SK-N-SH (cell line): ENCODE data around the gene CHRNE. TPM values are rescaled to one million over a fixed set of nuclear protein-coding genes. Genes with fewer than 3 reads are reported as not detected.

ENCODE experiments used
- CTCF ChIA-PET: fragments of 300-600, 350-600 bp; formaldehyde crosslinking; extraction: SDS; loops from one replicate; lab custom pipeline; 2021; lab: Yijun Ruan, JAX
- POLR2A ChIA-PET: fragments of 350-600 bp; sonication (Branson Sonifier 250); formaldehyde crosslinking; extraction: SDS; loops from one replicate; lab custom pipeline; 2020; ENCODE audit warnings: antibody characterized with exemption, inconsistent platforms; lab: Yijun Ruan, JAX
- DNase-seq: peaks from one replicate; pipeline ENCODE4 v3.0.0; 2012
- H2AFZ ChIP-seq: fragments of 200-600 bp; sonication (generic); 2 replicates; pipeline ENCODE4 v1.8.1; 2016; ENCODE audit warnings: antibody characterized with exemption, mild to moderate bottlenecking, low read depth
- H3F3A ChIP-seq: fragments of 200-600 bp; sonication (generic); replicated peaks from 2 replicates; pipeline ENCODE3; 2016; ENCODE audit warnings: antibody characterized with exemption, mild to moderate bottlenecking; ENCODE audit not compliant: insufficient read depth
- H3K27ac ChIP-seq, 2 experiments: fragments of 200-500 bp in 1 of 2; fragments of 200-600 bp in 1 of 2; sonication (Bioruptor generic) in 1 of 2; sonication (generic), shearing (Covaris generic) in 1 of 2; 2 replicates each; pipeline versions ENCODE4 v1.5.1 to v1.6.1; 2014 to 2016; ENCODE audit warnings: low read depth in 2 of 2, inconsistent platforms in 1 of 2, low read length in 1 of 2, mild to moderate bottlenecking in 1 of 2, mixed read lengths in 1 of 2
- H3K27me3 ChIP-seq: fragments of 200-600 bp; sonication (generic), shearing (Covaris generic); 2 replicates; pipeline ENCODE4 v1.6.1; 2016; ENCODE audit warnings: mixed run types; ENCODE audit not compliant: insufficient read depth
- H3K36me3 ChIP-seq, 2 experiments: fragments of 200-500 bp in 1 of 2; fragments of 200-600 bp in 1 of 2; sonication (Bioruptor generic) in 1 of 2; sonication (generic) in 1 of 2; replicated peaks in 1 of 2; 2 replicates each; pipeline versions ENCODE3 to v1.5.1; 2014 to 2016; ENCODE audit warnings: low read length in 1 of 2, mild to moderate bottlenecking in 1 of 2; ENCODE audit not compliant: insufficient read depth in 2 of 2, control insufficient read depth in 1 of 2
- H3K4me1 ChIP-seq, 2 experiments: fragments of 200-500 bp in 1 of 2; fragments of 200-600 bp in 1 of 2; sonication (Bioruptor generic) in 1 of 2; sonication (generic), shearing (Covaris generic) in 1 of 2; 2 replicates each; pipeline versions ENCODE4 v1.5.1 to v1.6.1; 2014 to 2016; ENCODE audit warnings: low read depth in 1 of 2, low read length in 1 of 2, mixed run types in 1 of 2; ENCODE audit not compliant: insufficient read depth in 2 of 2, control insufficient read depth in 1 of 2
- H3K4me2 ChIP-seq: fragments of 200-600 bp; sonication (generic), shearing (Covaris generic); 2 replicates; pipeline ENCODE4 v1.6.1; 2017; ENCODE audit warnings: mixed run types
- H3K4me3 ChIP-seq, 2 experiments: fragments of 200-500 bp in 1 of 2; fragments of 200-600 bp in 1 of 2; sonication (Bioruptor generic) in 1 of 2; sonication (generic), shearing (Covaris generic) in 1 of 2; 2 replicates each; pipeline versions ENCODE4 v1.5.1 to v1.8.1; 2014 to 2016; ENCODE audit warnings: low read depth in 2 of 2, inconsistent platforms in 1 of 2, low read length in 1 of 2, mild to moderate bottlenecking in 1 of 2, mixed read lengths in 1 of 2, moderate library complexity in 1 of 2
- H3K79me2 ChIP-seq: fragments of 200-600 bp; sonication (generic); 2 replicates; pipeline ENCODE4 v1.8.1; 2017; ENCODE audit warnings: mild to moderate bottlenecking; ENCODE audit not compliant: insufficient read depth
- H3K9ac ChIP-seq: fragments of 200-600 bp; sonication (generic); 2 replicates; pipeline ENCODE4 v1.6.1; 2017; ENCODE audit warnings: mixed run types
- H3K9me2 ChIP-seq: fragments of 200-600 bp; sonication (generic); 2 replicates; pipeline ENCODE4 v1.6.1; 2017; ENCODE audit warnings: mixed run types
- H3K9me3 ChIP-seq: fragments of 200-600 bp; sonication (generic); 2 replicates; pipeline ENCODE4 v1.6.1; 2017; ENCODE audit warnings: mixed run types, mild to moderate bottlenecking, moderate library complexity
- H4K20me1 ChIP-seq: fragments of 200-600 bp; sonication (generic); 2 replicates; pipeline ENCODE4 v1.6.1; 2017; ENCODE audit warnings: mild to moderate bottlenecking, mixed run types; ENCODE audit not compliant: insufficient read depth
- EZH2phosphoT487 ChIP-seq: fragments of 200-600 bp; sonication (generic); IDR thresholded peaks from 2 replicates; pipeline ENCODE4 v1.6.1; 2017; ENCODE audit warnings: low read depth, mixed run types, mild to moderate bottlenecking, antibody characterized with exemption, moderate library complexity, borderline replicate concordance
- FOSL2 ChIP-seq: IDR thresholded peaks from 2 replicates; pipeline ENCODE4 v1.4.0; 2012; ENCODE audit warnings: low read depth, mild to moderate bottlenecking, moderate library complexity, borderline replicate concordance
- FOXJ3 ChIP-seq: sonication (generic); formaldehyde crosslinking; IDR thresholded peaks from 2 replicates; pipeline ENCODE4 v1.5.1; 2020; ENCODE audit warnings: mild to moderate bottlenecking, missing genetic modification reagents
- FOXM1 ChIP-seq: IDR thresholded peaks from 2 replicates; pipeline ENCODE4 v1.4.0; 2012; ENCODE audit warnings: low read depth, mild to moderate bottlenecking
- GATA2 ChIP-seq: sonication (generic); formaldehyde crosslinking; IDR thresholded peaks from 2 replicates; pipeline ENCODE4 v1.5.0; 2020; ENCODE audit warnings: mild to moderate bottlenecking, missing genetic modification reagents
- JUND ChIP-seq: IDR thresholded peaks from 2 replicates; pipeline ENCODE4 v1.4.0; 2012
- NFIC ChIP-seq: IDR thresholded peaks from 2 replicates; pipeline ENCODE4 v1.4.0; 2012; ENCODE audit warnings: borderline replicate concordance
- RAD21 ChIP-seq: IDR thresholded peaks from 2 replicates; pipeline ENCODE4 v1.6.1; 2012; ENCODE audit warnings: mild to moderate bottlenecking, low read length
- RCOR1 ChIP-seq: fragments of 150-350 bp; IDR thresholded peaks from 2 replicates; pipeline ENCODE4 v1.6.1; 2017; ENCODE audit warnings: antibody characterized with exemption, low read length
- RFX5 ChIP-seq: IDR thresholded peaks from 2 replicates; pipeline ENCODE4 v1.6.1; 2012; ENCODE audit warnings: mild to moderate bottlenecking, improper control_type of control experiment, low read length
- SIN3A ChIP-seq: IDR thresholded peaks from 2 replicates; pipeline ENCODE4 v1.6.1; 2012; ENCODE audit warnings: low read depth, mild to moderate bottlenecking, low read length, moderate library complexity, borderline replicate concordance
- WGBS: methylation state at CpG from one replicate; pipeline ENCODE4 v1.1.6; 2017; ENCODE audit warnings: low lambda C conversion rate; 5-methylcytosine and 5-hydroxymethylcytosine counted together
- polyA plus RNA-seq, 3 experiments: library from polyadenylated mRNA; depleted of rRNA; stranded (reverse); fragments of >200 nt; gene quantifications; 2 replicates each; pipeline ENCODE4 v1.2.3, GENCODE V29; 2012
- TF ChIP-seq, protein P1 (sequence below): IDR thresholded peaks from 2 replicates; pipeline ENCODE4 v1.4.0; 2012; ENCODE audit warnings: low read depth, borderline replicate concordance
- TF ChIP-seq, protein P2 (sequence below): IDR thresholded peaks from 2 replicates; pipeline ENCODE4 v1.6.1; 2012; ENCODE audit warnings: mild to moderate bottlenecking, low read depth, low read length, moderate library complexity
- TF ChIP-seq, protein P3 (sequence below): fragments of 150-350 bp; IDR thresholded peaks from 2 replicates; pipeline ENCODE4 v1.6.1; 2017; ENCODE audit warnings: antibody characterized with exemption, low read length, low read depth, borderline replicate concordance

Gene CHRNE
- polyA plus RNA-seq, 1 of the 3 experiments (the other 2 are of a cell fraction) = 0.71 TPM

DNA sequence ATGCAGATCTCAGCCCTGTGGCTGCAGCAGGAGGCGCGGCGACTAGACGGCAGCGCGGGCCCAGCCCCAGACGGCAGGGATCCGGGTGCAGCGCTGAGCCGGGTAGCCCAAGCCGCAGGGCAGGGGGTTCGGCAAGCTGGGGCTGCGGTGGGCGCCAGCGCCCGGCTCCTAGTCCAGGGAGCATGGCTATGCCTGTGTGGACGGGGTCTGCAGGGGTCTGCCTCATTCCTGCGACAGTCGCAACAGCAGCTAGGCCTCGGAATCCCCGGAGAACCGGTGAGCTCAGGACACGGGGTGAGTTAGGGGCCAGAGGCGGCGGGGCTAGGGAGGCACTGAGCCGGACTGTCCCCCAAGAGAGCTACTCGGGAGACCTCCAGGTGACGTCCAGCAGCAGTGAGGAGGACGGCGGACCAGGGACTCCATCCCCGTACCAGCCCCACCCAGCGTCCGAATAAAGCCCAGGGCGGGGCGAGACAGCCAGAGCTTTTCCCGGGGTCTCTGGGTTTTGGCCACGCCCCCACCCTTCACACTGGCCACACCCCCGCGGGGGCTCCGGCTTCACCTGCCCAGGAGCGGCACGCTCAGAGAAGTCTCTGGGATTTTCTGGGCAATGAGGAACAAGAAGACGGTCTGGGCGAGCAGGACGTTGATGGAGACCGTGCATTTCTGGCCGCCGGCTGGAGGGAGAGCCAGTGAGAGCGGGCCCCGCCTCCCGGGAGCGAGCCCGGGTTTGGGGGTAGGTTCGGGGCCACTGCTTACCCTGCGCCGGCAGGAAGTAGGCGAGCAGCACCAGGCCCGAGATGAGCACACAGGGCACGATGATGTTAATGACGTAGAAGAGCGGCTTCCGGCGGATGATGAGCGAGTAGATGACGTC, 2.4 kb downstream of the CHRNE start:
- H4K20me1 ChIP-seq = no peaks in the 10 kb centered on the region
- POLR2A ChIA-PET = no interaction called here
- H2AFZ ChIP-seq = no peak overlapping the region
- TF ChIP-seq RCOR1 (no peak), RFX5 (no peak), JUND (no peak), NFIC (no peak), FOSL2 (no peak), FOXJ3 (CRISPR knock-in tag) (no peak)
- H3K9me3 ChIP-seq = no peaks in the 10 kb centered on the region
- no peaks in the 10 kb centered on the region for H3K79me2 ChIP-seq
- no peaks in the 10 kb centered on the region for H3F3A ChIP-seq
- H3K4me3 ChIP-seq = no peak overlapping the region
- CTCF ChIA-PET = interaction anchor here (1.1 to 6.5 kb wide), 5 partner anchors 9 to 112 kb away, joined by 3 to 47 read pairs (median 15); partner anchors contain the start of genes GLTPD2, RNF167, SLC25A11 and VMO1
- no peak for DNase-seq
- no peak overlapping the region for H3K4me2 ChIP-seq
- H3K4me1 ChIP-seq = peaks cover 0 to 10% of the 10 kb centered on the region in 2 experiments; a peak in 1 of 4 replicates
- no peak overlapping the region for H3K9ac ChIP-seq
- no peaks in the 10 kb centered on the region for H3K27me3 ChIP-seq
- peaks cover 0 to 25% of the 10 kb centered on the region in 2 experiments for H3K36me3 ChIP-seq
- 94% methylated on average over 36 of the region's 65 CpGs for WGBS
- no peaks in the 10 kb centered on the region for H3K9me2 ChIP-seq
- no peak overlapping the region for H3K27ac ChIP-seq

DNA sequence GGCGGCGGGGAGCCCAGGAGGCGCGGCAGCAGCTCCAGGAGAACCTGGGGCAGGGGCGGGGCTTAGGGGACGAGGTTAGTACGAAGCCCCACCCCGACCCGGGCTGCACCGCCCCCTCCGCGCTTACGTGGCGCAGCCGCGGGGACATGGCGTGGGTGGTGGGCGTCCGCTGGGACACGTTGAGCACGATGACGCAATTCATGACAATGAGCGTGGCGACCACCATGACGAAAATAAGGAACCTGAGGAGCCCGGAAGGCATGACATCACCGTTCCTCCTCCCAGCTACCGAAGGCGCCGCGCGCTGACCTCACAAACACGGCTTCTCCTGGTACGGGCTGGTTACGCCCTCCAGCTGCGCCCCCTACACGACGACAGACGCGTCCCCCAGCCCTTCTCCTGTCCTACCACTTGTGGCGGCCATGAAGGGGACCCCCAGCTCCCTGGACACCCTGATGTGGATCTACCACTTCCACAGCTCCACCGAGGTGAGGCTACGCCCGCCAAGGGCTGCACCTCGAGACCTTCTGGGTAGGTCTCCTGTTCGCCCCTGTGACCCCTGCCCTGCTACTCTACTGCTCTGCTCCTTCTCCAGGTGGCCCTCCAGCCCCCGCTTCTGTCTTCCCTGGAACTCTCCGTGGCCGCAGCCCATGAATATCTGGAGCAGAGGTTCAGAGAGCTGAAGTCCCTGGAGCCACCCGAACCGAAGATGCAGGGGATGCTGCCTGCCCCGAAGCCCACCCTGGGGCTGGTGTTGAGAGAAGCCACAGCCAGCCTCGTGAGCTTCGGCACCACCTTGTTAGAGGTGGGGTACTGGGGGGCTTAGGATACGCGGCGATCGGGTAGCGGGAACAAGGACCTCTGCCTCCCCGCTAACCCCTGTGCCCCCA, 3.3 kb downstream of the CHRNE start, which contains the start of gene C17orf107:
Gene C17orf107 (plus strand): TSS at position 196 of the 890 bp plus-strand sequence. CDS start 227 bp downstream, at position 423.
- no peaks in the 10 kb centered on the region for H3F3A ChIP-seq
- H3K27me3 ChIP-seq = no peaks in the 10 kb centered on the region
- CTCF ChIA-PET = interaction anchor here (1.0 to 6.5 kb wide), 6 partner anchors 10 to 111 kb away, joined by 3 to 47 read pairs (median 10); partner anchors contain the start of genes GLTPD2, RNF167, SLC25A11 and VMO1
- H3K4me1 ChIP-seq = peaks cover 0 to 10% of the 10 kb centered on the region in 2 experiments; a peak in 1 of 4 replicates
- no peak within 1 kb of the TSS for H3K27ac ChIP-seq
- no peak for TF ChIP-seq GATA2 (CRISPR knock-in tag)
- TF ChIP-seq NFIC = no peak
- TF ChIP-seq FOXJ3 (CRISPR knock-in tag) = no peak
- TF ChIP-seq, protein P1, sequence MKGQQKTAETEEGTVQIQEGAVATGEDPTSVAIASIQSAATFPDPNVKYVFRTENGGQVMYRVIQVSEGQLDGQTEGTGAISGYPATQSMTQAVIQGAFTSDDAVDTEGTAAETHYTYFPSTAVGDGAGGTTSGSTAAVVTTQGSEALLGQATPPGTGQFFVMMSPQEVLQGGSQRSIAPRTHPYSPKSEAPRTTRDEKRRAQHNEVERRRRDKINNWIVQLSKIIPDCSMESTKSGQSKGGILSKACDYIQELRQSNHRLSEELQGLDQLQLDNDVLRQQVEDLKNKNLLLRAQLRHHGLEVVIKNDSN = no peak
- TF ChIP-seq SIN3A = no peak
- TF ChIP-seq, protein P2, sequence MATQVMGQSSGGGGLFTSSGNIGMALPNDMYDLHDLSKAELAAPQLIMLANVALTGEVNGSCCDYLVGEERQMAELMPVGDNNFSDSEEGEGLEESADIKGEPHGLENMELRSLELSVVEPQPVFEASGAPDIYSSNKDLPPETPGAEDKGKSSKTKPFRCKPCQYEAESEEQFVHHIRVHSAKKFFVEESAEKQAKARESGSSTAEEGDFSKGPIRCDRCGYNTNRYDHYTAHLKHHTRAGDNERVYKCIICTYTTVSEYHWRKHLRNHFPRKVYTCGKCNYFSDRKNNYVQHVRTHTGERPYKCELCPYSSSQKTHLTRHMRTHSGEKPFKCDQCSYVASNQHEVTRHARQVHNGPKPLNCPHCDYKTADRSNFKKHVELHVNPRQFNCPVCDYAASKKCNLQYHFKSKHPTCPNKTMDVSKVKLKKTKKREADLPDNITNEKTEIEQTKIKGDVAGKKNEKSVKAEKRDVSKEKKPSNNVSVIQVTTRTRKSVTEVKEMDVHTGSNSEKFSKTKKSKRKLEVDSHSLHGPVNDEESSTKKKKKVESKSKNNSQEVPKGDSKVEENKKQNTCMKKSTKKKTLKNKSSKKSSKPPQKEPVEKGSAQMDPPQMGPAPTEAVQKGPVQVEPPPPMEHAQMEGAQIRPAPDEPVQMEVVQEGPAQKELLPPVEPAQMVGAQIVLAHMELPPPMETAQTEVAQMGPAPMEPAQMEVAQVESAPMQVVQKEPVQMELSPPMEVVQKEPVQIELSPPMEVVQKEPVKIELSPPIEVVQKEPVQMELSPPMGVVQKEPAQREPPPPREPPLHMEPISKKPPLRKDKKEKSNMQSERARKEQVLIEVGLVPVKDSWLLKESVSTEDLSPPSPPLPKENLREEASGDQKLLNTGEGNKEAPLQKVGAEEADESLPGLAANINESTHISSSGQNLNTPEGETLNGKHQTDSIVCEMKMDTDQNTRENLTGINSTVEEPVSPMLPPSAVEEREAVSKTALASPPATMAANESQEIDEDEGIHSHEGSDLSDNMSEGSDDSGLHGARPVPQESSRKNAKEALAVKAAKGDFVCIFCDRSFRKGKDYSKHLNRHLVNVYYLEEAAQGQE = no peak
- TF ChIP-seq RAD21 = no peak
- TF ChIP-seq EZH2phosphoT487 = no peak
- no peak for TF ChIP-seq JUND
- no peak for TF ChIP-seq FOXM1
- no peak for TF ChIP-seq FOSL2
- TF ChIP-seq, protein P3, sequence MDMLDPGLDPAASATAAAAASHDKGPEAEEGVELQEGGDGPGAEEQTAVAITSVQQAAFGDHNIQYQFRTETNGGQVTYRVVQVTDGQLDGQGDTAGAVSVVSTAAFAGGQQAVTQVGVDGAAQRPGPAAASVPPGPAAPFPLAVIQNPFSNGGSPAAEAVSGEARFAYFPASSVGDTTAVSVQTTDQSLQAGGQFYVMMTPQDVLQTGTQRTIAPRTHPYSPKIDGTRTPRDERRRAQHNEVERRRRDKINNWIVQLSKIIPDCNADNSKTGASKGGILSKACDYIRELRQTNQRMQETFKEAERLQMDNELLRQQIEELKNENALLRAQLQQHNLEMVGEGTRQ = no peak
- WGBS = 98% methylated on average over 56 of the region's 60 CpGs
- H4K20me1 ChIP-seq = no peaks in the 10 kb centered on the region
- no peaks in the 10 kb centered on the region for H3K9me3 ChIP-seq
- no peaks in the 10 kb centered on the region for H3K9me2 ChIP-seq
- H3K9ac ChIP-seq = no peak within 1 kb of the TSS
- POLR2A ChIA-PET = no interaction called here
- H3K4me2 ChIP-seq = no peak within 1 kb of the TSS
- no peak within 1 kb of the TSS for H3K4me3 ChIP-seq
- H2AFZ ChIP-seq = no peak within 1 kb of the TSS
- no peaks in the 10 kb centered on the region for H3K79me2 ChIP-seq
- H3K36me3 ChIP-seq = peaks cover 0 to 32% of the 10 kb centered on the region in 2 experiments
- DNase-seq = no peak
